Measurements from ENCODE around the gene RAB44.

Gene RAB44

GRCh38 chr6:36697481-36697903 lies at the start of gene RAB44:
RAB44 (plus strand) TSS chr6:36697826; CDS start chr6:36704236, 6,410 bp downstream.
- Histone ChIP-seq H4K20me1 (ENCODE audit: control insufficient read depth, insufficient read depth, low read depth, low read length) (no peaks in the 10 kb centered on the region), H3K9me2 (replicated peaks; ENCODE audit: control insufficient read depth, low read length) (no peaks in the 10 kb centered on the region), H3K27me3 (ENCODE audit: control insufficient read depth, low read length) (no peaks in the 10 kb centered on the region), H3K79me2 (ENCODE audit: control insufficient read depth, low read length) (no peaks in the 10 kb centered on the region), H3K36me3 (ENCODE audit: control insufficient read depth, low read length) (no peaks in the 10 kb centered on the region), H3F3A (ENCODE audit: control insufficient read depth, insufficient read depth) (peaks cover 4% of the 10 kb centered on the region; the same call in 1 of the 2 replicates), H3K27ac (ENCODE audit: low read depth, low read length) (no peak within 1 kb of the TSS), H3K9me3 (ENCODE audit: control insufficient read depth, insufficient read depth, low read length) (no peaks in the 10 kb centered on the region; the same call in 1 of the 2 replicates), H3K4me2 (ENCODE audit: low read length) (no peak within 1 kb of the TSS), H3K4me3 (ENCODE audit: low read length) (no peak within 1 kb of the TSS), H3K4me1 (ENCODE audit: control insufficient read depth, low read length) (peaks cover 22% of the 10 kb centered on the region)
- TF ChIP-seq, protein P1, sequence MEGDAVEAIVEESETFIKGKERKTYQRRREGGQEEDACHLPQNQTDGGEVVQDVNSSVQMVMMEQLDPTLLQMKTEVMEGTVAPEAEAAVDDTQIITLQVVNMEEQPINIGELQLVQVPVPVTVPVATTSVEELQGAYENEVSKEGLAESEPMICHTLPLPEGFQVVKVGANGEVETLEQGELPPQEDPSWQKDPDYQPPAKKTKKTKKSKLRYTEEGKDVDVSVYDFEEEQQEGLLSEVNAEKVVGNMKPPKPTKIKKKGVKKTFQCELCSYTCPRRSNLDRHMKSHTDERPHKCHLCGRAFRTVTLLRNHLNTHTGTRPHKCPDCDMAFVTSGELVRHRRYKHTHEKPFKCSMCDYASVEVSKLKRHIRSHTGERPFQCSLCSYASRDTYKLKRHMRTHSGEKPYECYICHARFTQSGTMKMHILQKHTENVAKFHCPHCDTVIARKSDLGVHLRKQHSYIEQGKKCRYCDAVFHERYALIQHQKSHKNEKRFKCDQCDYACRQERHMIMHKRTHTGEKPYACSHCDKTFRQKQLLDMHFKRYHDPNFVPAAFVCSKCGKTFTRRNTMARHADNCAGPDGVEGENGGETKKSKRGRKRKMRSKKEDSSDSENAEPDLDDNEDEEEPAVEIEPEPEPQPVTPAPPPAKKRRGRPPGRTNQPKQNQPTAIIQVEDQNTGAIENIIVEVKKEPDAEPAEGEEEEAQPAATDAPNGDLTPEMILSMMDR (IDR thresholded peaks at IDR 0.05; ENCODE audit: low read depth, low read length, poor library complexity, severe bottlenecking) = no peak
- TF ChIP-seq EZH2phosphoT487 (IDR thresholded peaks at IDR 0.05; ENCODE audit: borderline replicate concordance, low read length) = no peak

DNA sequence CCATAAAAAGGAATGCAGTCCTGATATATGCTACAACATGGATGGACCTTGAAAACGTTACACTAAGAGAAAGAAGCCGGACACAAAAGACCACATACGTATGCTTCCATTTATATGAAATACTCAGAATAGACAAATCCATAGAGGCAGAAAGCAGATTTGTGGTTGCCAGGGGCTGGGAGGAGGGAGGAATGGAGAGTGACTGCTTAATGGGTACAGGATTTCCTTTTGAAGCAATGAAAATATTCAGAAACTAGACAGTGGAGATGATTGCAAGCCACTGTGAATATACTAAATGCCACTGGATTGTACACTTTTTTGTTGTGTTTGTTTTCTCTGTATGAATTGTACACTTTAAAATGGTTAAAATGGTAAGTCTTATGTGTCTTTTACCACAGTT lies 48.5 kb upstream of the RAB44 start:
- no peaks in the 10 kb centered on the region for H4K20me1 ChIP-seq (ENCODE audit: control insufficient read depth, insufficient read depth, low read depth, low read length)
- H3K4me3 ChIP-seq (ENCODE audit: low read length) = no peak overlapping the region
- no peak overlapping the region for H3K27ac ChIP-seq (ENCODE audit: low read depth, low read length)
- TF ChIP-seq EZH2phosphoT487 (IDR thresholded peaks at IDR 0.05; ENCODE audit: borderline replicate concordance, low read length) = no peak
- TF ChIP-seq, protein P1 (IDR thresholded peaks at IDR 0.05; ENCODE audit: low read depth, low read length, poor library complexity, severe bottlenecking) = no peak
- no peaks in the 10 kb centered on the region for H3K9me3 ChIP-seq (ENCODE audit: control insufficient read depth, insufficient read depth, low read length)
- H3F3A ChIP-seq (ENCODE audit: control insufficient read depth, insufficient read depth) = peaks cover 6% of the 10 kb centered on the region
- H3K36me3 ChIP-seq (ENCODE audit: control insufficient read depth, low read length) = no peaks in the 10 kb centered on the region
- H3K4me2 ChIP-seq (ENCODE audit: low read length) = no peak overlapping the region
- no peaks in the 10 kb centered on the region for H3K9me2 ChIP-seq (replicated peaks; ENCODE audit: control insufficient read depth, low read length)
- no peaks in the 10 kb centered on the region for H3K79me2 ChIP-seq (ENCODE audit: control insufficient read depth, low read length)
- H3K27me3 ChIP-seq (ENCODE audit: control insufficient read depth, low read length) = no peaks in the 10 kb centered on the region
- peaks cover 43% of the 10 kb centered on the region for H3K4me1 ChIP-seq (ENCODE audit: control insufficient read depth, low read length)

DNA sequence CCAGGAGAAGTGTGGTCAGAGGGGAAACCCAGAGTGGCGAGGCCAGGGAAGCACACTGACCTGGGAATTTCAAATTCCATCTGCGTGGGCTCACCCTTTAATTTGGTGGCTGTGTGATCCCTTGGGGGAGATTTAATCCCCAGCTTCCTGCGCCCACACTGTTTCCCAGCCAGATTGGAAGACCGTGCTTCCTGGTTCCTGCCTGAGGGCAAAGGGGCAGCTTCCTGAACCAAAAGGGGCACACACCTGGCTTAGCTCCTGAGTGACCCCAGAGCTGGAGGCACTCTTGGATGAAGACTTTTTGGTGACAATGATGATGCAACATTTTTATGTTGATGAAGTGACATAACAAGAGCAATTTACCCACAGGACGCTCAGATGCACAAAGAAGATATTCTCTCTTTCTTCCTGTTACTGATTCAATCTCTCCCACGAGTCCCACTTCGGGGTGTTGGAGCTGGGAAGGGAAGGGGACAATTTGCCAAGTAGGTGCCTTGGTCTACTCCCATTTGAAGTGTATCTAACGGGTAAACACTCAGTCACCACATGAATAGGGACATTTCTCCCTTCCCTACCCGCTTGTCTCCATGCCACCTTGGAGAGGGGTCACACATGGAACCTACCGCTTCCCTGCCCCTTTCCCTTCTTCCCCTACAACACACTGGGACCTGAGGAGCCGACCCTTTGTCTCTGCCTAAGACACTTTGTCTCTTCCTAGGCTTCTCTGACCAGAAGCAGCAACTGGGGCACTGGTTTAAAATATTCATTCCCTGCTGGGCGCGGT lies 47.7 kb upstream of the RAB44 start:
- no peaks in the 10 kb centered on the region for H4K20me1 ChIP-seq (ENCODE audit: control insufficient read depth, insufficient read depth, low read depth, low read length)
- H3K27me3 ChIP-seq (ENCODE audit: control insufficient read depth, low read length) = peaks cover under 1% of the 10 kb centered on the region; the same call in 1 of the 2 replicates
- H3K4me3 ChIP-seq (ENCODE audit: low read length) = peak overlapping the region; percentile 1; the same call in 1 of the 2 replicates
- H3K4me2 ChIP-seq (ENCODE audit: low read length) = peak overlapping the region; percentile 53
- H3K9me3 ChIP-seq (ENCODE audit: control insufficient read depth, insufficient read depth, low read length) = no peaks in the 10 kb centered on the region
- TF ChIP-seq, protein P1 (IDR thresholded peaks at IDR 0.05; ENCODE audit: low read depth, low read length, poor library complexity, severe bottlenecking) = no peak
- TF ChIP-seq EZH2phosphoT487 (IDR thresholded peaks at IDR 0.05; ENCODE audit: borderline replicate concordance, low read length) = no peak
- peaks cover 37% of the 10 kb centered on the region for H3K4me1 ChIP-seq (ENCODE audit: control insufficient read depth, low read length)
- H3F3A ChIP-seq (ENCODE audit: control insufficient read depth, insufficient read depth) = peaks cover 6% of the 10 kb centered on the region
- no peak overlapping the region for H3K27ac ChIP-seq (ENCODE audit: low read depth, low read length)
- H3K9me2 ChIP-seq (replicated peaks; ENCODE audit: control insufficient read depth, low read length) = no peaks in the 10 kb centered on the region
- no peaks in the 10 kb centered on the region for H3K36me3 ChIP-seq (ENCODE audit: control insufficient read depth, low read length)
- H3K79me2 ChIP-seq (ENCODE audit: control insufficient read depth, low read length) = no peaks in the 10 kb centered on the region
